Sigmoid colon (tissue), 7 donors: ENCODE data around the gene DDX50. TPM values are rescaled to one million over a fixed set of nuclear protein-coding genes. Genes with fewer than 3 reads are reported as not detected.
"Not testable (repeated sequence)": the region's sequence is repeated elsewhere in the genome, so short reads cannot be mapped to it uniquely, and the experiment has no call there.

Experiments
- DNase-seq: peaks from one replicate; pipeline ENCODE4 v3.0.0-alpha.2; 2019
- H3K27ac ChIP-seq, 4 donors: fragments of 200-600 bp; sonication (generic); one replicate each; pipeline ENCODE4 v1.5.1; 2016 to 2019; ENCODE audit warnings: mild to moderate bottlenecking in 1 of 4
- H3K27me3 ChIP-seq, 3 donors: fragments of 200-600 bp; sonication (generic); one replicate each; pipeline ENCODE4 v1.5.1; 2019; ENCODE audit warnings: mild to moderate bottlenecking in 1 of 3
- H3K36me3 ChIP-seq, 4 donors: fragments of 200-600 bp; sonication (generic); one replicate each; pipeline ENCODE4 v1.5.1; 2016 to 2019
- H3K4me1 ChIP-seq, 4 donors: fragments of 200-600 bp; sonication (generic); one replicate each; pipeline ENCODE4 v1.5.1; 2017 to 2019
- H3K4me3 ChIP-seq, 4 donors: fragments of 200-600 bp; sonication (generic); one replicate each; pipeline ENCODE4 v1.5.1; 2017 to 2019; ENCODE audit warnings: mild to moderate bottlenecking in 2 of 4, moderate library complexity in 1 of 4
- H3K9me3 ChIP-seq, 4 donors: fragments of 200-600 bp in 3 of 4; sonication (generic) in 3 of 4; one replicate each; pipeline versions ENCODE4 v1.5.1 to v1.6.1; 2013 to 2019
- EP300 ChIP-seq, 4 donors: sonication (generic); formaldehyde crosslinking; IDR thresholded peaks; one replicate each; pipeline ENCODE4 v1.6.1; 2017; ENCODE audit warnings: antibody characterized with exemption in 4 of 4
- POLR2A ChIP-seq, 2 donors: fragments of 450-650 bp; IDR thresholded peaks; one replicate each; pipeline ENCODE4 v1.6.1; 2016; ENCODE audit warnings: antibody characterized with exemption in 2 of 2, mild to moderate bottlenecking in 2 of 2, moderate library complexity in 2 of 2
- POLR2AphosphoS5 ChIP-seq, 4 donors: sonication (generic); formaldehyde crosslinking; IDR thresholded peaks; one replicate each; pipeline ENCODE4 v1.6.1; 2017; ENCODE audit warnings: antibody characterized with exemption in 4 of 4
- WGBS, 2 donors: extraction: QIAGEN DNeasy Blood & Tissue Kit; methylation state at CpG; one replicate each; pipeline ENCODE4 v1.1.7; 2013; 5-methylcytosine and 5-hydroxymethylcytosine counted together
- intact Hi-C: fragments of 100-400 bp; cut with DNase I; formaldehyde crosslinking; loops from one replicate; pipeline ENCODE4 v1.15.1; 2023
- polyA plus RNA-seq, 3 donors: library from polyadenylated mRNA; stranded (reverse); fragments of 200-250 nt; gene quantifications; one replicate each; pipeline ENCODE4 v1.2.3, GENCODE V29; 2013
- total RNA-seq, 4 donors: library from RNA; depleted of rRNA; stranded (reverse); fragments of >200 nt; gene quantifications; one replicate each; pipeline ENCODE4 v1.1.0, GENCODE V29; 2016
- TF ChIP-seq, protein P1 (sequence below), 4 experiments: fragments of 450-650 bp in 3 of 4; fragments of 200-600 bp in 1 of 4; IDR thresholded peaks; one replicate each; pipeline ENCODE4 v1.5.1; 2016 to 2019; ENCODE audit warnings: antibody characterized with exemption in 4 of 4, mild to moderate bottlenecking in 3 of 4, moderate library complexity in 2 of 4
- donor health status: healthy with polysubstance abuse.
- donor health status: Bipolar disorder and iron deficiency.
- donor health status: healthy.

DDX50 gene
- total and polyA plus RNA-seq, 7 donors, result 13.6 to 64.3 (median 39.1) TPM

GRCh38 chr10:68864611-68865010 is 36.5 kb upstream of the DDX50 start:
- no peaks in the 10 kb centered on the region for H3K36me3 ChIP-seq
- peaks cover 0 to 8% (median 2%) of the 10 kb centered on the region in 4 donors for H3K9me3 ChIP-seq
- no peak overlapping the region for H3K27ac ChIP-seq
- H3K4me3 ChIP-seq, result no peak overlapping the region
- no peak for DNase-seq
- no peaks in the 10 kb centered on the region for H3K4me1 ChIP-seq
- intact Hi-C loops, result no loop called here
- TF ChIP-seq POLR2AphosphoS5 (IDR thresholded peaks at IDR 0.05), result no peak
- TF ChIP-seq EP300 (IDR thresholded peaks at IDR 0.05), result no peak
- no peak for TF ChIP-seq POLR2A (IDR thresholded peaks at IDR 0.05)
- TF ChIP-seq, protein P1, sequence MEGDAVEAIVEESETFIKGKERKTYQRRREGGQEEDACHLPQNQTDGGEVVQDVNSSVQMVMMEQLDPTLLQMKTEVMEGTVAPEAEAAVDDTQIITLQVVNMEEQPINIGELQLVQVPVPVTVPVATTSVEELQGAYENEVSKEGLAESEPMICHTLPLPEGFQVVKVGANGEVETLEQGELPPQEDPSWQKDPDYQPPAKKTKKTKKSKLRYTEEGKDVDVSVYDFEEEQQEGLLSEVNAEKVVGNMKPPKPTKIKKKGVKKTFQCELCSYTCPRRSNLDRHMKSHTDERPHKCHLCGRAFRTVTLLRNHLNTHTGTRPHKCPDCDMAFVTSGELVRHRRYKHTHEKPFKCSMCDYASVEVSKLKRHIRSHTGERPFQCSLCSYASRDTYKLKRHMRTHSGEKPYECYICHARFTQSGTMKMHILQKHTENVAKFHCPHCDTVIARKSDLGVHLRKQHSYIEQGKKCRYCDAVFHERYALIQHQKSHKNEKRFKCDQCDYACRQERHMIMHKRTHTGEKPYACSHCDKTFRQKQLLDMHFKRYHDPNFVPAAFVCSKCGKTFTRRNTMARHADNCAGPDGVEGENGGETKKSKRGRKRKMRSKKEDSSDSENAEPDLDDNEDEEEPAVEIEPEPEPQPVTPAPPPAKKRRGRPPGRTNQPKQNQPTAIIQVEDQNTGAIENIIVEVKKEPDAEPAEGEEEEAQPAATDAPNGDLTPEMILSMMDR (IDR thresholded peaks at IDR 0.05), result no peak
- WGBS, 2 donors, result 94% methylated on average over 1 of the region's 1 CpG
- H3K27me3 ChIP-seq, result no peaks in the 10 kb centered on the region

GRCh38 chr10:68868173-68868572 is 32.9 kb upstream of the DDX50 start:
- DNase-seq, H3K27me3 ChIP-seq, H3K4me3 ChIP-seq, H3K36me3 ChIP-seq, H3K27ac ChIP-seq, H3K9me3 ChIP-seq, intact Hi-C loops: not testable (repeated sequence)
- WGBS, 2 donors, result 93 to 96% methylated on average over 8 of the region's 8 CpGs
- peaks cover 0 to 14% (median 11%) of the 10 kb centered on the region in 4 donors for H3K4me1 ChIP-seq

DNA sequence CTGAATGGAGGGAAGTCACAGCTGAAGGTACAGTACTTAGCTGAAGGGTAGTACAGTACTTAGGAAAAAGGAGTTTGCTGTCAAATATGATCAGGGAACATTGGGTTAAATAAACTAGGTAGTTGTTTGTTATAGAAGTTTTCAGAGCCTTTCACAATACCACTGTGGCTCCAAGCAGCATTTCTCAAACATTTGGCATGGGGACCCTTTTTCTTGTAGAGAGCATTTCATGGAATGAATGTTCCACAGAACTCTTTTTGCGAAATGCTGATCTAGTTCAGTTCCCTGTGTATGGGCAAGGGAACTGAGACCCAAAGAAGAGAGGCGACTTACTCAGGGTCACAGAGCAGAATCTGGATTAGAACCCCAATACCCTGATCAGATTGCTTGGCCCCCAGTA is 31.5 kb upstream of the DDX50 start:
- no peak for DNase-seq
- Histone ChIP-seq H3K27me3 (no peaks in the 10 kb centered on the region), H3K4me3 (no peak overlapping the region), H3K27ac (peak overlapping the region in 1 of 4 donors; percentile 9), H3K4me1 (peaks cover 0 to 14% (median 11%) of the 10 kb centered on the region in 4 donors), H3K36me3 (no peaks in the 10 kb centered on the region), H3K9me3 (no peaks in the 10 kb centered on the region)
- WGBS, 2 donors, result 73 to 94% methylated on average over 2 of the region's 2 CpGs
- TF ChIP-seq POLR2AphosphoS5 (IDR thresholded peaks at IDR 0.05) (no peak), POLR2A (IDR thresholded peaks at IDR 0.05) (no peak)
- intact Hi-C loops, result no loop called here

DNA sequence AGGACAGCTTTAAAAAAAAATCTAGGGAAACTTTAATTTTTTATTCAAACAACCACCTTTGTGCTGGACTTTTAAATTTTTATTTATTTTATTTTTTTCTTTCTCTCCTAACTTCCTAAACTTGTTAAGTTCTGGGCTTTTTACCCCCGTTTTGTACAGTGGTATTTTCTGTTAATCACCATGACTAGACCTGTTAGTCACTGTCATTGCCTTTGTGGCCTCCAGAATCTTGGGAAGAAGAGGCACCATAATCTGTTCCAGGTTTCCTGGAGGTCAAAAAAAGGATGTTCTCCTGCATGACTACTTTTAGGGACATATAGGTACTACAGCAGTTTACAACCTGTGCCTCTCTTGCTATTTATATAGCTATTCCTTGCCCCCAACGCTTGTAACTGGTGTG is 31.1 kb upstream of the DDX50 start:
- no peak overlapping the region for H3K4me3 ChIP-seq
- no peak for DNase-seq
- 92 to 93% methylated on average over 2 of the region's 2 CpGs for WGBS, 2 donors
- H3K4me1 ChIP-seq, result peaks cover 0 to 14% (median 11%) of the 10 kb centered on the region in 4 donors
- no peak for TF ChIP-seq EP300 (IDR thresholded peaks at IDR 0.05)
- no peak for TF ChIP-seq POLR2AphosphoS5 (IDR thresholded peaks at IDR 0.05)
- TF ChIP-seq, protein P1 (IDR thresholded peaks at IDR 0.05), result no peak
- TF ChIP-seq POLR2A (IDR thresholded peaks at IDR 0.05), result no peak
- intact Hi-C loops, result no loop called here
- H3K9me3 ChIP-seq, result no peaks in the 10 kb centered on the region
- no peaks in the 10 kb centered on the region for H3K36me3 ChIP-seq
- H3K27ac ChIP-seq, result peak overlapping the region in 1 of 4 donors; percentile 77
- no peaks in the 10 kb centered on the region for H3K27me3 ChIP-seq

DNA sequence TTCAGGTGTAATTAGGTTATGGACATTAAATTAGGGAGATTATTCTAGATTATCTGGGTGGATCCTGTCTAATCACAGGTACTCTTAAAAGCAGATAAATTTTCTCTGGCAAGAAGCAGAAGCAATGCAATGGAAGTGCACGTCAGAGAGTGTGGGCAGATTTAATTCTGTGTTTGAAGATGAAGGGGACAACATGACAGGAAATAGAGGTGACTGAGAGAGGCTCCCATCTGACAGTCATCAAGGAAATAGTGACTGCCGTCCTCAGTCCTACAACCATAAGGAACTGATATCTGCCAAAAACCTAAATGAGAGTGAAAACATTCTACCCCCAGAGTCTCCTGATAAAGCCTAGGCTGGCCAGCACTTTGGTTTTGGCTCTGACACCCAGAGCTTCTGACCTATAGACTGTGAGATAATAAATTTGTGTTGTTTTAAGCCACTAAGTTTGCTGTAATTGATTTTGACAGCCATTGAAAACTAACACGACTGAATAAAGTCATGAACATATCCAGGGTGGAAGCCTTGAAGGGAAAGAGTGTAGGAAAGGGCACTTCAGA is 30.5 kb upstream of the DDX50 start:
- Histone ChIP-seq H3K27ac (peak overlapping the region in 2 of 4 donors; percentile 43 to 77), H3K27me3 (no peaks in the 10 kb centered on the region), H3K9me3 (no peaks in the 10 kb centered on the region), H3K36me3 (no peaks in the 10 kb centered on the region), H3K4me1 (peaks cover 0 to 14% (median 11%) of the 10 kb centered on the region in 4 donors), H3K4me3 (no peak overlapping the region)
- intact Hi-C loops, result no loop called here
- DNase-seq, result no peak
- 58 to 64% methylated on average over 3 of the region's 3 CpGs for WGBS, 2 donors
- TF ChIP-seq POLR2AphosphoS5 (IDR thresholded peaks at IDR 0.05), result no peak
- no peak for TF ChIP-seq EP300 (IDR thresholded peaks at IDR 0.05)
- TF ChIP-seq POLR2A (IDR thresholded peaks at IDR 0.05), result no peak
- TF ChIP-seq, protein P1 (IDR thresholded peaks at IDR 0.05), result no peak
